Vagina (tissue), 2 donors: ENCODE data around the gene DDX18. TPM values are rescaled to one million over a fixed set of nuclear protein-coding genes. Genes with fewer than 3 reads are reported as not detected.
"Not testable (repeated sequence)": the region's sequence is repeated elsewhere in the genome, so short reads cannot be mapped to it uniquely, and the experiment has no call there.

Source experiments
- DNase-seq, 2 donors: peaks; one replicate each; pipeline ENCODE4 v3.0.0-alpha.2; 2017; ENCODE audit errors: extremely low spot score in 2 of 2
- H3K27ac ChIP-seq: fragments of 200-600 bp; sonication (generic); one replicate; pipeline ENCODE4 v1.5.1; 2019
- H3K27me3 ChIP-seq: fragments of 200-600 bp; sonication (generic); one replicate; pipeline ENCODE4 v1.5.1; 2019
- H3K36me3 ChIP-seq, 2 donors: fragments of 200-600 bp; sonication (generic); one replicate each; pipeline ENCODE4 v1.5.1; 2017 to 2019
- H3K4me1 ChIP-seq: fragments of 200-600 bp; sonication (generic); one replicate; pipeline ENCODE4 v1.5.1; 2019
- H3K4me3 ChIP-seq, 2 donors: fragments of 200-600 bp; sonication (generic); 1 replicate in 1 of 2; 2 replicates in 1 of 2; pipeline ENCODE4 v1.5.1; 2016 to 2019
- H3K9me3 ChIP-seq: fragments of 200-600 bp; sonication (generic); one replicate; pipeline ENCODE4 v1.5.1; 2019
- POLR2A ChIP-seq, 2 donors: fragments of 450-650 bp; IDR thresholded peaks; one replicate each; pipeline ENCODE4 v1.6.1; 2017; ENCODE audit warnings: antibody characterized with exemption in 2 of 2, mild to moderate bottlenecking in 2 of 2, moderate library complexity in 2 of 2
- POLR2AphosphoS5 ChIP-seq, 2 donors: sonication (generic); formaldehyde crosslinking; IDR thresholded peaks; one replicate each; pipeline ENCODE4 v1.9.0; 2017; ENCODE audit warnings: antibody characterized with exemption in 2 of 2, mild to moderate bottlenecking in 2 of 2, low read depth in 1 of 2; ENCODE audit not compliant: insufficient read depth in 1 of 2
- intact Hi-C: fragments of 100-400 bp; cut with DNase I; formaldehyde crosslinking; loops from one replicate; pipeline ENCODE4 v1.15.1; 2023
- total RNA-seq: library from RNA; depleted of rRNA; stranded (reverse); fragments of >200 nt; gene quantifications from one replicate; pipeline ENCODE4 v1.2.3, GENCODE V29; 2016
- TF ChIP-seq, protein P1 (sequence below), 3 experiments: fragments of 450-650 bp in 2 of 3; fragments of 200-600 bp in 1 of 3; sonication (generic) in 1 of 3; IDR thresholded peaks; one replicate each; pipeline ENCODE4 v1.5.1; 2017 to 2019; ENCODE audit warnings: antibody characterized with exemption in 3 of 3, mild to moderate bottlenecking in 2 of 3, moderate library complexity in 2 of 3

Gene DDX18
- total RNA-seq, 1 donor from 2014 or later: 33.9 TPM

DNA sequence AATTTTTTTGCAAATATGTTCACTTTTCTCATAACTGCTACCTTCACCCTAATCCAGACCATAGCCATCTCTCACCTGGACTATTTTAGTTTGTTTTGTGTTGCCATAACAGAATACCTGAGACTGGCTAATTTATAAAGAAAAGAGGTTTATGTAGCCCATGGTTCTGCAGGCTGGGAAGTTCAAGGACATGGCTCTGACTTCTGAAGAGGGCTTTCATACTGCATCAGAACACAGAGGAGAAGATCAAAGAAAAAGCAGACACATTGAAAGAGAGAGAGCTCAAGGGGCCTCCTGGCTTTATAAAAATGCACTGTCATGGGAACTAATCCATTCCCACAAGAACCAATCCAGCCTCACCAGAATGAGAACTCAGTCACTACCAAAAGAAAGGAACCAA is 25.0 kb upstream of the DDX18 start:
- no peak overlapping the region for H3K4me3 ChIP-seq
- intact Hi-C loops: no loop called here
- DNase-seq: no peak
- H3K4me1 ChIP-seq: no peaks in the 10 kb centered on the region
- H3K27ac ChIP-seq: no peak overlapping the region
- H3K9me3 ChIP-seq: no peaks in the 10 kb centered on the region
- no peaks in the 10 kb centered on the region for H3K27me3 ChIP-seq
- no peaks in the 10 kb centered on the region for H3K36me3 ChIP-seq
- no peak for TF ChIP-seq POLR2A (IDR thresholded peaks at IDR 0.05)
- TF ChIP-seq, protein P1, sequence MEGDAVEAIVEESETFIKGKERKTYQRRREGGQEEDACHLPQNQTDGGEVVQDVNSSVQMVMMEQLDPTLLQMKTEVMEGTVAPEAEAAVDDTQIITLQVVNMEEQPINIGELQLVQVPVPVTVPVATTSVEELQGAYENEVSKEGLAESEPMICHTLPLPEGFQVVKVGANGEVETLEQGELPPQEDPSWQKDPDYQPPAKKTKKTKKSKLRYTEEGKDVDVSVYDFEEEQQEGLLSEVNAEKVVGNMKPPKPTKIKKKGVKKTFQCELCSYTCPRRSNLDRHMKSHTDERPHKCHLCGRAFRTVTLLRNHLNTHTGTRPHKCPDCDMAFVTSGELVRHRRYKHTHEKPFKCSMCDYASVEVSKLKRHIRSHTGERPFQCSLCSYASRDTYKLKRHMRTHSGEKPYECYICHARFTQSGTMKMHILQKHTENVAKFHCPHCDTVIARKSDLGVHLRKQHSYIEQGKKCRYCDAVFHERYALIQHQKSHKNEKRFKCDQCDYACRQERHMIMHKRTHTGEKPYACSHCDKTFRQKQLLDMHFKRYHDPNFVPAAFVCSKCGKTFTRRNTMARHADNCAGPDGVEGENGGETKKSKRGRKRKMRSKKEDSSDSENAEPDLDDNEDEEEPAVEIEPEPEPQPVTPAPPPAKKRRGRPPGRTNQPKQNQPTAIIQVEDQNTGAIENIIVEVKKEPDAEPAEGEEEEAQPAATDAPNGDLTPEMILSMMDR (IDR thresholded peaks at IDR 0.05): no peak
- no peak for TF ChIP-seq POLR2AphosphoS5 (IDR thresholded peaks at IDR 0.05; ENCODE audit: insufficient read depth in 1 of 2, low read depth in 1 of 2)

DNA sequence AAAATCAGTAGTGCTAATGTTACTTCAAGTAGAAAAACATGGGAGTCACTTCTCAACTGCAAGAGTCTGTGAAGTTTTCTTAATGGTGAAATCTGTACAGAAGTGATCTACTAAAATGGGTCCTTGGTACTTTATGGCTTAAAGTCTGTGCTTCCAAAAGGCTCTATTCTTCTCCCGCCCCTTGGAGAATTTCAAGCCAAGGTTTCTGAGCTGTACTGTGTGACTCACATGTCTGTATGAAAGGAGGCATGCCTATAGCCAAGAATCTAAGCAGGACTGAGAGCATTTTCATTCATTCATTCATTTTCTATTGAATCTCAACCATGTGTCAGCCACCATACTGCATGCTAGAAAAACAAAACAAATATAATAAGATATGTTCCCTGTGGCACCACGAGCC is 19.8 kb upstream of the DDX18 start:
- Histone ChIP-seq H3K27ac (no peak overlapping the region), H3K4me3 (no peak overlapping the region), H3K9me3 (no peaks in the 10 kb centered on the region), H3K27me3 (no peaks in the 10 kb centered on the region), H3K36me3 (no peaks in the 10 kb centered on the region), H3K4me1 (no peaks in the 10 kb centered on the region)
- intact Hi-C loops: no loop called here
- DNase-seq: no peak
- no peak for TF ChIP-seq POLR2AphosphoS5 (IDR thresholded peaks at IDR 0.05; ENCODE audit: insufficient read depth in 1 of 2, low read depth in 1 of 2)
- no peak for TF ChIP-seq POLR2A (IDR thresholded peaks at IDR 0.05)
- TF ChIP-seq, protein P1 (IDR thresholded peaks at IDR 0.05): no peak

DNA sequence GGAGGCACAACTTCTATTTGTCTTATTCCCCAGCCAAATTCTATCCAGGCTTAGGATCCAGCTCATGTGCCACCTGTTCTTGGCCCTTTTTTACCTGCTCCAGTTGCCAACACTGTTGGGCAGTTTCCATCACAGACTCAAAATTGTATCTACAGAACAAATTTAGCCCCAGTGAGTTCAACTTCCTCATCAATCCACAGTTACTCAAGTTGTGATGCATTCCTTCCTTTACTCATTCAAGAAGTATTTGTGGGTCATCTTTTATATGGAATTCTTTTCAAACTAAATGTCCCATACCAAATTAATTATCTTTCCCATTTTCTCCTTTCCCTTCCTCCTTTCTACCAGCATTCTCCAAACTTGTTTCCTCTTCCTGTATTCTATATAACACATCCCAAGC is 12.7 kb upstream of the DDX18 start:
- H3K27me3 ChIP-seq: no peaks in the 10 kb centered on the region
- H3K9me3 ChIP-seq: no peaks in the 10 kb centered on the region
- DNase-seq: no peak
- H3K4me3 ChIP-seq: no peak overlapping the region
- H3K4me1 ChIP-seq: no peaks in the 10 kb centered on the region
- intact Hi-C loops: no loop called here
- H3K27ac ChIP-seq: no peak overlapping the region
- no peaks in the 10 kb centered on the region for H3K36me3 ChIP-seq
- TF ChIP-seq, protein P1 (IDR thresholded peaks at IDR 0.05): no peak
- TF ChIP-seq POLR2A (IDR thresholded peaks at IDR 0.05): no peak
- TF ChIP-seq POLR2AphosphoS5 (IDR thresholded peaks at IDR 0.05; ENCODE audit: insufficient read depth in 1 of 2, low read depth in 1 of 2): no peak

DNA sequence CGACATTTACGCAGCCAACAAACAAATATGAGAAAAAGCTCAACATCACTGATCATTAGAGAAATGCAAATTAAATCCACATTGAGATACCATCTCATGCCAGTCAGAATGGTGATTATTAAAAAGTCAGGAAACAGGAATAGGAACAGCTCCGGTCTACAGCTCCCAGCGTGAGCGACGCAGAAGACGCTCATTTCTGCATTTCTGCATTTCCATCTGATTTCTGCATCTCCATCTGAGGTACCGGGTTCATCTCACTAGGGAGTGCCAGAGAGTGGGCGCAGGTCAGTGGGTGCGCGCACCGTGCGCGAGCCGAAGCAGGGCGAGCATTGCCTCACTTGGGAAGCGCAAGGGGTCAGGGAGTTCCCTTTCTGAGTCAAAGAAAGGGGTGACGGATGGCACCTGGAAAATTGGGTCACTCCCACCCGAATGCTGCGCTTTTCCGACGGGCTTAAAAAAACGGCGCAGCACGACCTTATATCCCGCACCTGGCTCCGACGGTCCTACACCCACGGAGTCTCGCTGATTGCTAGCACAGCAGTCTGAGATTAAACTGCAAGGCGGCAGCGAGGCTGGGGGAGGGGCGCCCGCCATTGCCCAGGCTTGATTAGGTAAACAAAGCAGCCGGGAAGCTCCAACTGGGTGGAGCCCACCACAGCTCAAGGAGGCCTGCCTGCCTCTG is 10.7 kb upstream of the DDX18 start:
- H3K27me3 ChIP-seq, intact Hi-C loops, H3K36me3 ChIP-seq, H3K27ac ChIP-seq, DNase-seq, H3K9me3 ChIP-seq, H3K4me1 ChIP-seq: not testable (repeated sequence)
- peak overlapping the region in 1 of 2 donors; percentile 29 for H3K4me3 ChIP-seq

DNA sequence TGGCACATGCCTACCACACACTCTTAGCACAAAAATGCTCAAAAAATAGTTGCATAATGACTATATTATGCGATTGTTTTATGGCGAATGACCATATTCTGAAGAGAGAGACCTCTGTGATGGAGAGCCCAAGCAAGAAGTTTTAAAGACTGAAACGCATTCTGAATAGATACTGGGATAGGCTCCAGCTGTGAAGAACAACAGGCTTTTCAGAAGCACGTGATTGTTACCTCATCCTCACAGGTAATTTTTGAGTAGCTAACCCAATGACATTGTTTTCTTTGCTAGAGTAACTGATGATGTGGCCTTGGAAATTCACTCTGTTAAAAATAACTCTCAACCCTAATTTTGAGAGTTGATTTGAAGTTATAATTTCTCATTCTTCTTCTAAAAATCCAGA is 2.0 kb upstream of the DDX18 start:
- H3K27ac ChIP-seq: no peak overlapping the region

More for the DNA sequence above, 2.0 kb upstream of the DDX18 start:
- TF ChIP-seq POLR2A (IDR thresholded peaks at IDR 0.05) (no peak), POLR2AphosphoS5 (IDR thresholded peaks at IDR 0.05; ENCODE audit: insufficient read depth in 1 of 2, low read depth in 1 of 2) (no peak)
- TF ChIP-seq, protein P1 (IDR thresholded peaks at IDR 0.05): no peak
- no peak for DNase-seq
- H3K9me3 ChIP-seq: no peaks in the 10 kb centered on the region
- H3K4me1 ChIP-seq: peaks cover 24% of the 10 kb centered on the region
- no peaks in the 10 kb centered on the region for H3K27me3 ChIP-seq
- intact Hi-C loops: no loop called here
- H3K36me3 ChIP-seq: no peaks in the 10 kb centered on the region
- H3K4me3 ChIP-seq: no peak overlapping the region
